Fibroblast of mammary gland (primary cell): ENCODE measurements around the gene PCNX3.

Source experiments
- DNase-seq: peaks from one replicate; pipeline ENCODE4 v3.0.0-alpha.2; 2010; ENCODE audit warnings: low read depth
- H3K4me3 ChIP-seq: 2 replicates; pipeline ENCODE4 v1.5.1; 2011; ENCODE audit warnings: low read depth, mild to moderate bottlenecking, low read length, moderate library complexity; ENCODE audit not compliant: control insufficient read depth
- CTCF ChIP-seq: conservative IDR thresholded peaks from 2 replicates; pipeline ENCODE4 v1.5.1; 2011; ENCODE audit warnings: low read depth, low read length, inconsistent platforms; ENCODE audit not compliant: control insufficient read depth, insufficient read depth

PCNX3 gene

GRCh38 chr11:65580031-65580692 is 35.4 kb upstream of the PCNX3 start:
- no peak for DNase-seq
- TF ChIP-seq CTCF = no peak
- no peak overlapping the region for H3K4me3 ChIP-seq

GRCh38 chr11:65580756-65581155 is 34.8 kb upstream of the PCNX3 start:
- no peak for DNase-seq
- no peak overlapping the region for H3K4me3 ChIP-seq
- TF ChIP-seq CTCF = no peak

GRCh38 chr11:65581928-65582327 is 33.6 kb upstream of the PCNX3 start:
- no peak for TF ChIP-seq CTCF
- no peak overlapping the region for H3K4me3 ChIP-seq
- DNase-seq = no peak

- no peak for DNase-seq
- no peak overlapping the region for H3K4me3 ChIP-seq
- TF ChIP-seq CTCF = no peak
Measured at GRCh38 chr11:65583589-65583988, 32.0 kb upstream of the PCNX3 start.

- no peak for DNase-seq
- no peak overlapping the region for H3K4me3 ChIP-seq
- no peak for TF ChIP-seq CTCF
Measured at GRCh38 chr11:65584106-65584505, 31.5 kb upstream of the PCNX3 start.

- no peak for DNase-seq
- no peak overlapping the region for H3K4me3 ChIP-seq
- TF ChIP-seq CTCF = no peak
Measured at GRCh38 chr11:65584723-65585171, 30.8 kb upstream of the PCNX3 start.
